Bronchial epithelial cell (primary cell): ENCODE data around the gene ITGB1BP1. TPM values are rescaled to one million over a fixed set of nuclear protein-coding genes. Genes with fewer than 3 reads are reported as not detected.

Experiments used
- DNase-seq: peaks from one replicate; pipeline ENCODE4 v3.0.0-alpha.2; 2010; ENCODE audit warnings: low read depth
- FAIRE-seq: peaks from 2 replicates; lab custom pipeline; 2011; peaks lifted over from hg19 to GRCh38; lab: Jason Lieb, UNC
- H3K27me3 ChIP-seq: 2 replicates; pipeline ENCODE4 v1.5.1; 2011; ENCODE audit warnings: low read length; ENCODE audit not compliant: control insufficient read depth, insufficient read depth
- H3K36me3 ChIP-seq: 2 replicates; pipeline ENCODE4 v1.5.1; 2011; ENCODE audit warnings: low read length; ENCODE audit not compliant: control insufficient read depth, insufficient read depth
- H3K4me3 ChIP-seq: 2 replicates; pipeline ENCODE4 v1.5.1; 2011; ENCODE audit warnings: mild to moderate bottlenecking, low read depth, low read length, control low read depth
- CTCF ChIP-seq: IDR thresholded peaks from 2 replicates; pipeline ENCODE4 v1.5.1; 2011; ENCODE audit warnings: mild to moderate bottlenecking, moderate library complexity, low read length, control low read depth, inconsistent platforms; ENCODE audit not compliant: insufficient read depth, severe bottlenecking
- total RNA-seq: library from RNA; depleted of rRNA; stranded (reverse); fragments of >200 nt; gene quantifications from 2 replicates; pipeline ENCODE4 v1.2.1, GENCODE V29; 2014

The ITGB1BP1 gene
- total RNA-seq, 1 donor from 2014 or later: 18.7 TPM

- DNase-seq (no peak), FAIRE-seq (peak; percentile 47)
- Histone ChIP-seq H3K36me3 (peaks cover 36% of the 10 kb centered on the region), H3K4me3 (no peak overlapping the region), H3K27me3 (no peaks in the 10 kb centered on the region)
- no peak for TF ChIP-seq CTCF
Observed at GRCh38 chr2:9390151-9390850, 33.0 kb downstream of the ITGB1BP1 start.

- no peak overlapping the region for H3K4me3 ChIP-seq
- FAIRE-seq (no peak), DNase-seq (no peak)
- peaks cover 34% of the 10 kb centered on the region for H3K36me3 ChIP-seq
- TF ChIP-seq CTCF: no peak
- no peaks in the 10 kb centered on the region for H3K27me3 ChIP-seq
Observed at GRCh38 chr2:9388950-9389911, 34.1 kb downstream of the ITGB1BP1 start.

- FAIRE-seq: no peak
- no peak for DNase-seq
- H3K36me3 ChIP-seq: peaks cover 33% of the 10 kb centered on the region
- TF ChIP-seq CTCF: no peak
- H3K4me3 ChIP-seq: no peak overlapping the region
- no peaks in the 10 kb centered on the region for H3K27me3 ChIP-seq
Observed at GRCh38 chr2:9388199-9388681, 35.1 kb downstream of the ITGB1BP1 start.

- DNase-seq (no peak), FAIRE-seq (no peak)
- Histone ChIP-seq H3K27me3 (no peaks in the 10 kb centered on the region), H3K4me3 (no peak overlapping the region), H3K36me3 (peaks cover 28% of the 10 kb centered on the region)
- no peak for TF ChIP-seq CTCF
Observed at GRCh38 chr2:9385841-9386240, 37.5 kb downstream of the ITGB1BP1 start.

GRCh38 chr2:9384521-9384920, 38.8 kb downstream of the ITGB1BP1 start:
- DNase-seq (no peak), FAIRE-seq (no peak)
- Histone ChIP-seq H3K4me3 (no peak overlapping the region), H3K36me3 (peaks cover 20% of the 10 kb centered on the region), H3K27me3 (no peaks in the 10 kb centered on the region)
- TF ChIP-seq CTCF: no peak
